Measurements from ENCODE around the gene ZRANB3.

DNA sequence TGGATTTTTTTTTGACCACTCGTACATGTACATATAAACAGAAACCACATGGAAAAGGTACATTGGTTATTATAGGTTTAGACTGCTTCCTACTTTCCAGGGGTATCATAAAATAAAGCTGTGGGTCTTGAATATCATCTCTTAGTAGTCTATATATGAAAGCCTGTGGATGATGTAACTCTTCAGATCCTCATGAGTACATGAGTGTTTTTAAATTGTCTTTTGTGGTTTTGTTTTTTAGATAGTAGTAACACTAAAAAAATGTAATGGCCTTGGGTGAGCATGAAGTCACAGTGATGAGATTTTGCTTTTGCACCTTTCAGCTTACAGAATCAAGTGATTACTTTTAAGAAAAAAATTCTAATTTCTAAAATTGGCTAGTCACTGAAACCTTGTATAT lies 398.7 kb downstream of the ZRANB3 start:
- TF ChIP-seq POLR2A (IDR thresholded peaks at IDR 0.05) = no peak
- no peak for TF ChIP-seq POLR2AphosphoS5 (IDR thresholded peaks at IDR 0.05)
- TF ChIP-seq EP300 (IDR thresholded peaks at IDR 0.05) = no peak
- TF ChIP-seq, protein P1, sequence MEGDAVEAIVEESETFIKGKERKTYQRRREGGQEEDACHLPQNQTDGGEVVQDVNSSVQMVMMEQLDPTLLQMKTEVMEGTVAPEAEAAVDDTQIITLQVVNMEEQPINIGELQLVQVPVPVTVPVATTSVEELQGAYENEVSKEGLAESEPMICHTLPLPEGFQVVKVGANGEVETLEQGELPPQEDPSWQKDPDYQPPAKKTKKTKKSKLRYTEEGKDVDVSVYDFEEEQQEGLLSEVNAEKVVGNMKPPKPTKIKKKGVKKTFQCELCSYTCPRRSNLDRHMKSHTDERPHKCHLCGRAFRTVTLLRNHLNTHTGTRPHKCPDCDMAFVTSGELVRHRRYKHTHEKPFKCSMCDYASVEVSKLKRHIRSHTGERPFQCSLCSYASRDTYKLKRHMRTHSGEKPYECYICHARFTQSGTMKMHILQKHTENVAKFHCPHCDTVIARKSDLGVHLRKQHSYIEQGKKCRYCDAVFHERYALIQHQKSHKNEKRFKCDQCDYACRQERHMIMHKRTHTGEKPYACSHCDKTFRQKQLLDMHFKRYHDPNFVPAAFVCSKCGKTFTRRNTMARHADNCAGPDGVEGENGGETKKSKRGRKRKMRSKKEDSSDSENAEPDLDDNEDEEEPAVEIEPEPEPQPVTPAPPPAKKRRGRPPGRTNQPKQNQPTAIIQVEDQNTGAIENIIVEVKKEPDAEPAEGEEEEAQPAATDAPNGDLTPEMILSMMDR (IDR thresholded peaks at IDR 0.05) = no peak

Data from suprapubic skin (tissue), 4 donors.